HG02981 (cell line): Measurements from ENCODE around the gene IL11RA.

ENCODE experiments used
- ATAC-seq: cut with Tn5 transposase; IDR thresholded peaks from one replicate; pipeline ENCODE4 v1.9.1; 2021; ENCODE audit warnings: mild to moderate bottlenecking, moderate library complexity; ENCODE audit not compliant: unreplicated experiment

Gene IL11RA

GRCh38 chr9:34684816-34685215 is 32.8 kb downstream of the IL11RA start:
- no peak for ATAC-seq

GRCh38 chr9:34685591-34685990 is 33.6 kb downstream of the IL11RA start:
- ATAC-seq: no peak

- no peak for ATAC-seq
These were observed 34.2 kb downstream of the IL11RA start for GRCh38 chr9:34686231-34686630.

GRCh38 chr9:34686732-34687131 is 34.7 kb downstream of the IL11RA start:
- ATAC-seq: no peak

- ATAC-seq: no peak
These were observed 35.5 kb downstream of the IL11RA start for GRCh38 chr9:34687276-34688030.

GRCh38 chr9:34688329-34689115 is 36.5 kb downstream of the IL11RA start:
- ATAC-seq: no peak

GRCh38 chr9:34689116-34689470 is 37.1 kb downstream of the IL11RA start:
- ATAC-seq: no peak

- no peak for ATAC-seq
These were observed 37.5 kb downstream of the IL11RA start for GRCh38 chr9:34689512-34689911.

- ATAC-seq: no peak
These were observed 39.3 kb downstream of the IL11RA start, which contains the start of gene CCL19 for GRCh38 chr9:34690983-34691935. TSS of gene CCL19 (minus strand) at chr9:34691276. CDS start at chr9:34691139, 137 bp downstream.

GRCh38 chr9:34691936-34692315 is 39.9 kb downstream of the IL11RA start:
- no peak for ATAC-seq

GRCh38 chr9:34693560-34693959 is 41.6 kb downstream of the IL11RA start:
- no peak for ATAC-seq

GRCh38 chr9:34694811-34695210 is 42.8 kb downstream of the IL11RA start:
- no peak for ATAC-seq

GRCh38 chr9:34701023-34701768 is 49.2 kb downstream of the IL11RA start:
- ATAC-seq: peak; percentile 40

- no peak for ATAC-seq
These were observed 50.1 kb downstream of the IL11RA start for GRCh38 chr9:34701769-34702736.

GRCh38 chr9:34707130-34707529 is 55.1 kb downstream of the IL11RA start:
- ATAC-seq: no peak

GRCh38 chr9:34709196-34709978 is 57.4 kb downstream of the IL11RA start:
- no peak for ATAC-seq

GRCh38 chr9:34710023-34710422 is 58.0 kb downstream of the IL11RA start, which contains the start of gene CCL21:
TSS of gene CCL21 (minus strand) at chr9:34710136. CDS start at chr9:34710066, 70 bp downstream.
- no peak for ATAC-seq
